ENCODE results near the gene MYO7B.

- TF ChIP-seq CTCF (IDR thresholded peaks at IDR 0.05) (no peak), POLR2AphosphoS5 (IDR thresholded peaks at IDR 0.05) (no peak), POLR2A (IDR thresholded peaks at IDR 0.05) (no peak)
These were observed 113.7 kb downstream of the MYO7B start for GRCh38 chr2:127649100-127649611.

Measured in gastroesophageal sphincter (tissue), 3 donors.